ENCODE results near the gene EXOSC5. TPM values are rescaled to one million over a fixed set of nuclear protein-coding genes. Genes with fewer than 3 reads are reported as not detected.
"Not testable (repeated sequence)": the region's sequence is repeated elsewhere in the genome, so short reads cannot be mapped to it uniquely, and the experiment has no call there.

The EXOSC5 gene
- total and polyA plus RNA-seq, 10 of the 15 experiments (the other 5 are each of a cell fraction or from before 2014, with no cell fraction given), result 15.8 to 123 (median 52.7) TPM

- H3K79me2 ChIP-seq (ENCODE audit: control insufficient read depth, insufficient read depth, low read length), result peaks cover 40% of the 10 kb centered on the region
- intact Hi-C loops (cut with micrococcal nuclease; ENCODE audit: unreplicated experiment), result not testable (repeated sequence)
Observed at GRCh38 chr19:41346916-41347315, 50.2 kb downstream of the EXOSC5 start.

GRCh38 chr19:41344162-41344561 lies 53.0 kb downstream of the EXOSC5 start:
- Histone ChIP-seq H2AFZ (ENCODE audit: control insufficient read depth, low read depth, low read length) (no peak overlapping the region), H3K79me2 (ENCODE audit: control insufficient read depth, insufficient read depth, low read length) (peaks cover 14% of the 10 kb centered on the region), H3K27ac (ENCODE audit: control insufficient read depth, insufficient read depth) (no peak overlapping the region), H3K4me1 (ENCODE audit: control insufficient read depth, insufficient read depth, low read length) (peaks cover 5% of the 10 kb centered on the region), H3K9ac (ENCODE audit: control insufficient read depth, insufficient read depth, low read length) (no peak overlapping the region), H3K36me3 (ENCODE audit: control insufficient read depth in 2 of 2, insufficient read depth in 2 of 2, low read length in 1 of 2) (peaks cover 23 to 24% of the 10 kb centered on the region in 2 experiments; a peak in 3 of 4 replicates), H3K27me3 (replicated peaks in 1 of 2; ENCODE audit: control insufficient read depth in 2 of 2, insufficient read depth in 2 of 2, low read length in 1 of 2) (no peaks in the 10 kb centered on the region), H4K20me1 (ENCODE audit: control insufficient read depth, insufficient read depth) (0 out of 2 replicates have a peak, but pooled peaks cover 1% of the 10 kb centered on the region), H3K9me3 (replicated peaks; ENCODE audit: control insufficient read depth, insufficient read depth, low read length) (no peaks in the 10 kb centered on the region), H3K4me3 (no peak overlapping the region), H3K4me2 (ENCODE audit: control insufficient read depth, insufficient read depth) (no peak overlapping the region)
- ATAC-seq (no peak), DNase-seq (ENCODE audit: low read depth, low spot score) (no peak), FAIRE-seq (no peak)
- CTCF ChIA-PET, result no interaction called here
- 100% methylated on average over 2 of the region's 2 CpGs for WGBS (ENCODE audit: insufficient coverage, insufficient replicate concordance, low lambda C conversion rate, missing lambda C conversion rate)
- POLR2A ChIA-PET, result no interaction called here
- intact Hi-C loops (cut with micrococcal nuclease; ENCODE audit: unreplicated experiment), result no loop called here
- RAD21 ChIA-PET (ENCODE audit: unreplicated experiment), result no interaction called here
- BruUV-seq (replicated peaks), result no TSS peak
- SMC1A ChIA-PET (ENCODE audit: uncharacterized antibody, unreplicated experiment), result no interaction called here
- in situ Hi-C loops (cut with MboI), result no loop called here
- no peak for TF ChIP-seq SP1 (IDR thresholded peaks at IDR 0.05; ENCODE audit: low read depth, low read length)
- TF ChIP-seq ATF7 (IDR thresholded peaks at IDR 0.05; ENCODE audit: low read depth), result no peak
- no peak for TF ChIP-seq PKNOX1 (IDR thresholded peaks at IDR 0.05)
- TF ChIP-seq SRF (IDR thresholded peaks at IDR 0.05; ENCODE audit: low read depth in 2 of 2, low read length in 2 of 2), result no peak
- TF ChIP-seq SIX5 (IDR thresholded peaks at IDR 0.05; ENCODE audit: low read depth, low read length, severe bottlenecking), result no peak
- TF ChIP-seq CHD1 (IDR thresholded peaks at IDR 0.05; ENCODE audit: low read depth, low read length), result no peak
- TF ChIP-seq JUNB (IDR thresholded peaks at IDR 0.05), result no peak
- TF ChIP-seq IRF4 (IDR thresholded peaks at IDR 0.05; ENCODE audit: low read depth, low read length), result no peak
- no peak for TF ChIP-seq JUND (IDR thresholded peaks at IDR 0.05; ENCODE audit: low read depth, low read length)
- no peak for TF ChIP-seq ETV6 (conservative IDR thresholded peaks at IDR 0.05 in 1 of 2, IDR thresholded peaks at IDR 0.05 in 1 of 2; ENCODE audit: borderline replicate concordance in 1 of 2, low read depth in 1 of 2)
- no peak for TF ChIP-seq RELA (IDR thresholded peaks at IDR 0.05; ENCODE audit: borderline replicate concordance, partially characterized antibody)
- TF ChIP-seq STAT1 (conservative IDR thresholded peaks at IDR 0.05), result no peak
- no peak for TF ChIP-seq MXI1 (IDR thresholded peaks at IDR 0.05; ENCODE audit: low read depth, low read length)
- no peak for TF ChIP-seq HDAC6 (IDR thresholded peaks at IDR 0.05; ENCODE audit: unreplicated experiment)
- no peak for TF ChIP-seq RELB (IDR thresholded peaks at IDR 0.05; ENCODE audit: low read depth)

More at GRCh38 chr19:41346916-41347315, 50.2 kb downstream of the EXOSC5 start:
- peaks cover 13% of the 10 kb centered on the region for H3K4me1 ChIP-seq (ENCODE audit: control insufficient read depth, insufficient read depth, low read length)
- ChIA-PET POLR2A (interaction anchor here (0.6 to 1.2 kb wide), 2 partner anchors 19 to 33 kb away, joined by 3 to 6 read pairs; no protein-coding TSS in a partner anchor), RAD21 (ENCODE audit: unreplicated experiment) (interaction anchor here (0.7 to 1.0 kb wide), 3 partner anchors 17 to 229 kb away, joined by 3 read pairs; partner anchors contain the start of genes B9D2 and CEACAM21), SMC1A (ENCODE audit: uncharacterized antibody, unreplicated experiment) (interaction anchor here (0.7 to 3.5 kb wide), 4 partner anchors 18 to 35 kb away, joined by 3 to 12 read pairs (median 6); partner anchors contain the start of gene B9D2), CTCF (interaction anchor here (1.0 kb wide), 1 partner anchor 11 kb away, joined by 3 read pairs; no protein-coding TSS in a partner anchor)
- H3K27ac ChIP-seq (ENCODE audit: control insufficient read depth, insufficient read depth); H2AFZ ChIP-seq (ENCODE audit: control insufficient read depth, low read depth, low read length); H3K9me3 ChIP-seq (replicated peaks; ENCODE audit: control insufficient read depth, insufficient read depth, low read length); H3K9ac ChIP-seq (ENCODE audit: control insufficient read depth, insufficient read depth, low read length); H3K27me3 ChIP-seq (replicated peaks in 1 of 2; ENCODE audit: control insufficient read depth in 2 of 2, insufficient read depth in 2 of 2, low read length in 1 of 2); BruUV-seq (replicated peaks); DNase-seq (ENCODE audit: low read depth, low spot score); ATAC-seq; H3K4me2 ChIP-seq (ENCODE audit: control insufficient read depth, insufficient read depth); in situ Hi-C loops (cut with MboI); FAIRE-seq; H3K4me3 ChIP-seq; H4K20me1 ChIP-seq (ENCODE audit: control insufficient read depth, insufficient read depth): not testable (repeated sequence)
- 82% methylated on average over 9 of the region's 9 CpGs for WGBS (ENCODE audit: insufficient coverage, insufficient replicate concordance, low lambda C conversion rate, missing lambda C conversion rate)
- H3K36me3 ChIP-seq (ENCODE audit: control insufficient read depth in 2 of 2, insufficient read depth in 2 of 2, low read length in 1 of 2), result peaks cover 17 to 19% of the 10 kb centered on the region in 2 experiments; a peak in 3 of 4 replicates

Measured in GM12878 (cell line).